Upper lobe of right lung (tissue), 1 donor: ENCODE data around the gene ERC2. TPM values are rescaled to one million over a fixed set of nuclear protein-coding genes. Genes with fewer than 3 reads are reported as not detected.

Source experiments
- ATAC-seq: fragments of 200-7000 bp; cut with Tn5 transposase; one replicate; pipeline ENCODE4 v1.9.1; 2020; ENCODE audit warnings: mild to moderate bottlenecking, moderate library complexity
- DNase-seq: peaks from one replicate; pipeline ENCODE4 v3.0.0-alpha.2; 2020
- H3K27ac ChIP-seq: fragments of 200-600 bp; one replicate; pipeline ENCODE4 v1.8.0; 2022
- H3K27me3 ChIP-seq: fragments of 200-600 bp; one replicate; pipeline ENCODE4 v1.8.0; 2022; ENCODE audit warnings: mild to moderate bottlenecking
- H3K36me3 ChIP-seq: fragments of 200-600 bp; one replicate; pipeline ENCODE4 v1.8.0; 2022
- H3K4me1 ChIP-seq: fragments of 200-600 bp; one replicate; pipeline ENCODE4 v1.8.0; 2022
- H3K4me3 ChIP-seq: fragments of 200-600 bp; one replicate; pipeline ENCODE4 v1.8.0; 2022; ENCODE audit warnings: mild to moderate bottlenecking
- H3K9me3 ChIP-seq: fragments of 200-600 bp; one replicate; pipeline ENCODE4 v1.8.0; 2022
- intact Hi-C: fragments of 100-400 bp; cut with DNase I; formaldehyde crosslinking; loops from one replicate; pipeline ENCODE4 v1.11.0; 2022
- total RNA-seq: library from RNA; stranded (reverse); fragmentation: NEBNext Ultra II Directional; extraction: Animal tissue kit (Norgen Biotek cat#: 25700); gene quantifications from one replicate; pipeline ENCODE4 v1.2.1, GENCODE V29; 2021
- TF ChIP-seq, protein P1 (sequence below): fragments of 200-600 bp; IDR thresholded peaks from one replicate; pipeline ENCODE4 v1.8.0; 2022; ENCODE audit warnings: antibody characterized with exemption
- donor health status: DM: no; HTN: yes; CAD: no; lungs with severe emphysema.

Gene ERC2
- total RNA-seq, 1 donor from 2014 or later = 1.4 TPM

DNA sequence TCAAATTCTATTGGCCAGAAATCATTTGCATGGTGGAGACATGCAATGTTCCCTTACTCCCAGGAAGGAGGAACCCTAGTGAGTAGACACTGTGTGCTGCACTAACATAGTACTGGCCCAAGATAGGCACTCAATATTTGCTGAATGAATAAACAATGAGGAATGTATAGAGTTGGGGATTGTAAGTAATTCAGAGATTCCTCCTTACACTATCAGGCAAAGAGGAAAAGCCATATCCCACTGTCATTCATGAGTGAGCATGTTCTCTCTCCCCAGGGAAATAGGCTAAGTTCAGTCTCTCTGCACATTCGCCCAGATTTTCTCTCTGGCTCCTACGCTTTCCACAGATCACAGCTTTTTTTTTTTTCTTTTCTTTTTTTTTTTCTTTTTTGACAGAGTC, 826.3 kb downstream of the ERC2 start:
- H3K36me3 ChIP-seq = no peaks in the 10 kb centered on the region
- intact Hi-C loops = no loop called here
- no peaks in the 10 kb centered on the region for H3K9me3 ChIP-seq
- TF ChIP-seq, protein P1, sequence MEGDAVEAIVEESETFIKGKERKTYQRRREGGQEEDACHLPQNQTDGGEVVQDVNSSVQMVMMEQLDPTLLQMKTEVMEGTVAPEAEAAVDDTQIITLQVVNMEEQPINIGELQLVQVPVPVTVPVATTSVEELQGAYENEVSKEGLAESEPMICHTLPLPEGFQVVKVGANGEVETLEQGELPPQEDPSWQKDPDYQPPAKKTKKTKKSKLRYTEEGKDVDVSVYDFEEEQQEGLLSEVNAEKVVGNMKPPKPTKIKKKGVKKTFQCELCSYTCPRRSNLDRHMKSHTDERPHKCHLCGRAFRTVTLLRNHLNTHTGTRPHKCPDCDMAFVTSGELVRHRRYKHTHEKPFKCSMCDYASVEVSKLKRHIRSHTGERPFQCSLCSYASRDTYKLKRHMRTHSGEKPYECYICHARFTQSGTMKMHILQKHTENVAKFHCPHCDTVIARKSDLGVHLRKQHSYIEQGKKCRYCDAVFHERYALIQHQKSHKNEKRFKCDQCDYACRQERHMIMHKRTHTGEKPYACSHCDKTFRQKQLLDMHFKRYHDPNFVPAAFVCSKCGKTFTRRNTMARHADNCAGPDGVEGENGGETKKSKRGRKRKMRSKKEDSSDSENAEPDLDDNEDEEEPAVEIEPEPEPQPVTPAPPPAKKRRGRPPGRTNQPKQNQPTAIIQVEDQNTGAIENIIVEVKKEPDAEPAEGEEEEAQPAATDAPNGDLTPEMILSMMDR = no peak
- H3K27me3 ChIP-seq = no peaks in the 10 kb centered on the region
- no peak overlapping the region for H3K27ac ChIP-seq
- no peak overlapping the region for H3K4me3 ChIP-seq
- ATAC-seq (no peak), DNase-seq (no peak)
- no peaks in the 10 kb centered on the region for H3K4me1 ChIP-seq

DNA sequence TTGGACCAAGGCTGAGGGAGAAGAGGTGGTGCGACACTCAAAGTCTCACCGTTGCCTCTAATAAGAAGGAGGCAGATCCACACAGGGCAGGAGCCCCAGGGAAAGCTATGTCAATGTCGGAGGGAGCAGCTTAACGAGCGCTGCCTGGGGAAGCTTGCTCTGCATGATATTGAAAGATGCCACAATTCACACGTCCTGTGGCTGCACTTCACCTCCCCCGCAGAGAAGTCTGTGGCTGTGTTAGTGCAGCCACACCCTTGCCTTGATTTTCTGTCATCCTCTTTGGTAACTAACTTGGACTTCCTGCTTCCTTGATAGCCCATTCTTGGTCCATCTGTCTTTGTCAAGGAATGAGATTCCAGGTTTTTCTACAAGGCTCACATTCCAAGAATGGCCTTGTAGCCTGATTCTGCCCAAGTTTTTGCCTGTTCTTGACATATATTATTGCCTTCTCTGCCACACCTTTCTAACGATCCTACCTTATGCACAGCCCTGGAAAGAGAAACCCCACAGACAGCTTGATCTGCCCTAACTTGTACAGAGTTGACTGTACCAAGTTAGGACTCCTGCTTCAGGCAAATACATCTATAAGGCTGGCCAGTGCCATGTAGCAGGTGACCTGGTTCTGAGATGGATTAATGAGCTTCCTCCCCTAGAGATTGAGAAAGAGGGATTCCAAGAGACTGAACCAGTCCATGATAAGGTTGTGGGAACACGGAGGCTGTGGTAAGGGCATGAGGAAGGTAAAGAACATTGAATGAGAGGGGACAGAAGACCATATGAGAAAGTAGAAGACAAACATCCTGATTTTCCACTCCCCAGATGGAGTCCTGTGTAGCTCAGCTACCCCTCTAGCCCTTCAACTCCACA, 828.1 kb downstream of the ERC2 start:
- Histone ChIP-seq H3K36me3 (no peaks in the 10 kb centered on the region), H3K9me3 (no peaks in the 10 kb centered on the region), H3K4me3 (no peak overlapping the region), H3K4me1 (no peaks in the 10 kb centered on the region), H3K27ac (no peak overlapping the region), H3K27me3 (no peaks in the 10 kb centered on the region)
- ATAC-seq (peak; percentile 87), DNase-seq (no peak)
- TF ChIP-seq, protein P1 = no peak
- intact Hi-C loops = no loop called here

DNA sequence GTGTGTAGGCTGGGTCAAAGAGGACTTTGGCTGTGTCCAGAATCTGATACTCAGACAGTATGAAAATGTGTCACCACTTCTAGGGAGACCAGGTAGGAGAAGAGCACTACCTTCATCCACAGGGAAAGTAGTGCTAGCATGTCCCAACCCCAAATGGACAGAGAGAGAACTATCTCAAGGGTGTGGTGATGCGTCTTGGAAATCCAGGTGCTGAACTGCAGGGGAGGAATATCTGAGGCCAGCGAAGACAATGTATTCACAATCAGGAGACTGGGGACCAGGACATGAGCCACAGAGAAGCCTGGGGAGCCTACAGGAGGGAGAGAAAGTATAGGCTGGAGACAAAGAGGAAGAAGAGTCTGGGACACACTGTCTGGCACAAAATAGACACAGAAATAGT, 829.1 kb downstream of the ERC2 start:
- Histone ChIP-seq H3K27me3 (no peaks in the 10 kb centered on the region), H3K27ac (no peak overlapping the region), H3K36me3 (no peaks in the 10 kb centered on the region), H3K4me3 (no peak overlapping the region), H3K4me1 (no peaks in the 10 kb centered on the region), H3K9me3 (no peaks in the 10 kb centered on the region)
- DNase-seq = no peak
- intact Hi-C loops = no loop called here
- no peak for ATAC-seq
- TF ChIP-seq, protein P1 = no peak

DNA sequence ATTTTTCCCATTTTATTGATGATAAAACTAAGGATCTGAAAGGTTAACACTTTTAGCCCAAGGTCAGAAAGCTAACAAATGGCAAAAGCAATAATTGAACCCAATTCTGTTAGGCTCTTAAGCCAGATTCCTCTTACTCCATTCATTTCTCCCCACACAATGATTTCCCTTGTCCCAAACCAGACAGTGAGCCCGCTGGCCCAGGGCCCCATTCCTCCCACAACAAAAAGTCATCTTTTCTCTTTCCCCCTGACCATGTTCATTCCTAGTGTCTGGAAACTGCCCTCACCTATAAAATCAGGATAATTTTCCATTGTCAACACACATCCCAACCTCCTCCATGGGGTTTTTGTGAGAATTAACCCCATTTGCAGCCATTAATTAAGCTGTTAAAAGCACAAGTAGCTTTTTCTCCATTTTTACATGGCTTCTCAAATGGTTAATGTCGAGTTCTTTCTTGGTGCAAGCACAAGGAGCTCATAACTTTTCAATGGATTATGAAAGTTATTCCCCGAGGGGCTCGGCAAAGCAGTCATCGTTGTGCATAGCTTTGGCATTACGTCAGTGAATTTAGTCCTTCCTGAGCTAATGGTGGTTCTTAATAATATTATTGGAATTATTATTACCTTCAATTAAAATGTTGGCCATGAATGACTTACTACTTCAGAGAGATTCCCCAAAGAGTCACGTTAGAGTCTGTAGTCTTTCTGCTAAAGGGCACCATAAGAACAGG, 830.2 kb downstream of the ERC2 start:
- no peaks in the 10 kb centered on the region for H3K9me3 ChIP-seq
- H3K27me3 ChIP-seq = no peaks in the 10 kb centered on the region
- H3K4me1 ChIP-seq = no peaks in the 10 kb centered on the region
- no peak overlapping the region for H3K4me3 ChIP-seq
- H3K27ac ChIP-seq = no peak overlapping the region
- ATAC-seq (no peak), DNase-seq (no peak)
- intact Hi-C loops = no loop called here
- no peaks in the 10 kb centered on the region for H3K36me3 ChIP-seq
- TF ChIP-seq, protein P1 = no peak

DNA sequence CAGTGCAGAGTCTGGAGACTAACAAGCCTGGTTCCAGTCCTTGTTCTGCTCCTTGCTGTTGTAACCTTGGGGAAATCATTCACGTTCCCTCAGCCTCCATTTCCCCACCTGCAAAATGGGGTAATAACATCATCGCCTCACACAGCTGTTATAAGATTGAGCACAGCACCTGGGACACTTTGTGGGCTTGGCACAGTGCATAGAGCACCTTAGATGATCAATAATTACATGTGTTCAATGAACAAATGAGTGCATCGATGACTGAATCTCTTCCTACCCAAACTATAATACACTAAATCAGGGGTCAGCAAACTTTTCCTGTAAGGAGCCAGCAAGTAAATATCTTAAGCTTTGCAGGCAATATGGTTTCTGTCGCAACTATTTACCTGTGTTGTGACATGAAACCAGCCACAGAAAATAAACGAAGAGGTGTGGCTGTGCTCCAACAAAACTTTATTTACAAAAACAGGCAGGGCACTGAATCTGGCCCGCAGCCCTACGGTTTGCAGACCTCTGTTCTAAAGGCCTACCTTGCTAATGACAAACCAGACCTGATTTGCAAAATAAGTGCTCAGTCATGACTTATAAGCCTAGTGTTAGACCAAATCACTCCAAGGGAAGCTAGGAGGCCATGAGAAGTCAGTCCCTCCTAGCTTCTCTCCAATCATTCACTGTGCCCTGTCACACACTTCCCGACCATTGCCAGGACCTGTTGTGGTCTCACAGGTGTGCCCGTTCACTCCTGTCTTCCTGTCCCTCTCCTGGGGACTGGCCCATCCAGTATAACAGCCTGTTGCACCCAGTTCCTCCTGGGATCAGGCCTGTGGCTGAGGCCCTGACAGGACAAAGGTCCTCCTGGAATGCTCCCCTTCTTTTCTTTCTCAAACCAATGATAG, 831.7 kb downstream of the ERC2 start:
- intact Hi-C loops = no loop called here
- no peak for ATAC-seq
- no peak overlapping the region for H3K27ac ChIP-seq
- DNase-seq = no peak
- no peaks in the 10 kb centered on the region for H3K9me3 ChIP-seq
- H3K4me3 ChIP-seq = no peak overlapping the region
- no peaks in the 10 kb centered on the region for H3K4me1 ChIP-seq
- H3K36me3 ChIP-seq = no peaks in the 10 kb centered on the region
- no peaks in the 10 kb centered on the region for H3K27me3 ChIP-seq
- TF ChIP-seq, protein P1 = no peak
